Measurements from ENCODE around the gene POLE3.
A peak's percentile ranks its signal among the peaks of the same experiment; 100 is the strongest.

POLE3 gene

GRCh38 chr9:113410207-113410864 is at the start of gene POLE3, which contains the start of gene C9orf43:
Gene POLE3, minus strand, starts transcription at chr9:113410675. Its CDS starts 382 bp downstream, at chr9:113410293.
Gene C9orf43, plus strand, starts transcription at chr9:113410747. Its CDS starts 2,747 bp downstream, at chr9:113413494.
- Histone ChIP-seq H3K36me3 (peaks cover 39% of the 10 kb centered on the region), H3K27ac (peak within 1 kb of the TSS; percentile 99), H3K27me3 (ENCODE audit: insufficient read depth, low read depth, severe bottlenecking) (no peaks in the 10 kb centered on the region), H3K9me3 (ENCODE audit: severe bottlenecking) (no peaks in the 10 kb centered on the region), H3K4me3 (ENCODE audit: low read depth, low read length) (peak within 1 kb of the TSS; percentile 82)
- no peak for TF ChIP-seq CTCF (IDR thresholded peaks at IDR 0.05; ENCODE audit: low read depth, low read length)
- peak; percentile 99 for DNase-seq

- Histone ChIP-seq H3K4me3 (ENCODE audit: low read depth, low read length) (no peak overlapping the region), H3K27ac (no peak overlapping the region)
- DNase-seq: no peak
Observed at GRCh38 chr9:113456235-113456634, 45.8 kb upstream of the POLE3 start.

GRCh38 chr9:113454914-113455761 is 44.7 kb upstream of the POLE3 start:
- Histone ChIP-seq H3K27me3 (ENCODE audit: insufficient read depth, low read depth, severe bottlenecking) (no peaks in the 10 kb centered on the region), H3K4me3 (ENCODE audit: low read depth, low read length) (no peak overlapping the region), H3K9me3 (ENCODE audit: severe bottlenecking) (no peaks in the 10 kb centered on the region), H3K36me3 (no peaks in the 10 kb centered on the region), H3K27ac (no peak overlapping the region; the same call in 1 of the 2 replicates)
- DNase-seq: no peak
- TF ChIP-seq CTCF (IDR thresholded peaks at IDR 0.05; ENCODE audit: low read depth, low read length): no peak

More at GRCh38 chr9:113456235-113456634, 45.8 kb upstream of the POLE3 start:
- no peaks in the 10 kb centered on the region for H3K9me3 ChIP-seq (ENCODE audit: severe bottlenecking)
- no peaks in the 10 kb centered on the region for H3K36me3 ChIP-seq
- H3K27me3 ChIP-seq (ENCODE audit: insufficient read depth, low read depth, severe bottlenecking): no peaks in the 10 kb centered on the region
- TF ChIP-seq CTCF (IDR thresholded peaks at IDR 0.05; ENCODE audit: low read depth, low read length): no peak

- Histone ChIP-seq H3K36me3 (no peaks in the 10 kb centered on the region), H3K4me3 (ENCODE audit: low read depth, low read length) (no peak overlapping the region), H3K27me3 (ENCODE audit: insufficient read depth, low read depth, severe bottlenecking) (no peaks in the 10 kb centered on the region), H3K27ac (no peak overlapping the region), H3K9me3 (ENCODE audit: severe bottlenecking) (no peaks in the 10 kb centered on the region)
- TF ChIP-seq CTCF (IDR thresholded peaks at IDR 0.05; ENCODE audit: low read depth, low read length): no peak
- no peak for DNase-seq
Observed at GRCh38 chr9:113452113-113452605, 41.7 kb upstream of the POLE3 start.

- Histone ChIP-seq H3K4me3 (ENCODE audit: low read depth, low read length) (no peak overlapping the region), H3K9me3 (ENCODE audit: severe bottlenecking) (no peaks in the 10 kb centered on the region), H3K27ac (no peak overlapping the region), H3K36me3 (no peaks in the 10 kb centered on the region), H3K27me3 (ENCODE audit: insufficient read depth, low read depth, severe bottlenecking) (no peaks in the 10 kb centered on the region)
- no peak for TF ChIP-seq CTCF (IDR thresholded peaks at IDR 0.05; ENCODE audit: low read depth, low read length)
- no peak for DNase-seq
Observed at GRCh38 chr9:113449376-113449775, 38.9 kb upstream of the POLE3 start.
